Stimulated activated CD8-positive, alpha-beta memory T cell treated with anti-CD3 and anti-CD28 coated beads, Interleukin-7, amount 100 ng/mL, for 1 hour (primary cell): ENCODE results near the gene MGLL.

ENCODE experiments used
- DNase-seq, 2 donors: peaks; one replicate each; pipeline ENCODE4 v3.0.0-alpha.2; 2020; ENCODE audit warnings: low read depth in 2 of 2

The MGLL gene

DNA sequence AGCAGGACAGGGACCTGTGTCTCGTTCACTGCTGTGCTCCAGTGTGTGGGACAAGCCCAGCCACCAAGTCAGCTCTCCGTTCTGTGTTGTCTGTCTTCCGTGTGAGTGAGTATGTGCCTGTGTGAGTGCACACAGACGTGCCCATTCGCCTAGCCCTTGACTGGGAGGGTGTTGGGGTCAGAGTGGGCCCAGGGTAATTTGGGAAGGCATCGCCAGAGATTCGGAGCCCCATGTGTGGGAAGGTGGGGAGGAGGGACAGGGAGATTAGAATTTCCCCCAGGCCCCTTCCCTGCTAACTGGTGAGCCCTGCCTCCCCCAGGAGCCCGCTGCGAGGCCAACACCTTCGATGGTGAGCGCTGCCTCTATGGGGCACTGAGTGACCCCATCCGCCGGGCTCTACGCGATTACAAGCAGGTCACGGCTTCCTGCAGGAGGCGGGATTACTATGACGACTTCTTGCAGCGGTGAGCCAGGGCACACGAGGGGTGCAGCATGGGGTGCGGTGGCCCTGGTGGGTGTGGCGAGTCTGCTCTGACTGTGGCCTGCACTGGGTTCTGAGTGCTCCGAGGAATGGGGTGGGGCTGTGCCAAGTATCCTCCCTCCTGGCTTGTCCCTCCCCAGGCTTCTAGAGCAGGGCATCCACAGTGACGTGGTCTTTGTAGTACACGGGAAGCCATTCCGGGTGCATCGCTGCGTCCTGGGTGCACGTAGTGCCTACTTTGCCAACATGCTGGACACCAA, 146.5 kb downstream of the MGLL start:
- DNase-seq: no peak

DNA sequence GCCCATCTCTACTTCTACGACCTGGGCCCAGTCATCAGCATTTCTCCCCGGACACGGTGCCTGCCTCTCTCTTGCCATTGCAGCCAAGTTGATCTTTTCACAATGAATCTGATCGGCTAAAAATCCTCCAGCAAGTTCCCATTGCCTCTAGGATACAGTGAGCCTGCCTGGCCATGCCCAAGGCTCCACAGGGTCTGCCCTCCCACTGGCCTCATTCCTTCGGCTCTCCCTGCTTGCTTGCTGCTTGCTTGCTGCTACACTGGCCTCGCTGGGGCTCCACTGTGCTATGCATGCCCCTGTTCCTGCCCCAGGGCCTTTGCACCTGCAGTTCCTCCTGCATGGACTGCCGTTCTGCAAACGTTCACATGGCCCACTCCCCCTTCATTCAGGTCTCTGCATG, 147.5 kb downstream of the MGLL start:
- no peak for DNase-seq

DNA sequence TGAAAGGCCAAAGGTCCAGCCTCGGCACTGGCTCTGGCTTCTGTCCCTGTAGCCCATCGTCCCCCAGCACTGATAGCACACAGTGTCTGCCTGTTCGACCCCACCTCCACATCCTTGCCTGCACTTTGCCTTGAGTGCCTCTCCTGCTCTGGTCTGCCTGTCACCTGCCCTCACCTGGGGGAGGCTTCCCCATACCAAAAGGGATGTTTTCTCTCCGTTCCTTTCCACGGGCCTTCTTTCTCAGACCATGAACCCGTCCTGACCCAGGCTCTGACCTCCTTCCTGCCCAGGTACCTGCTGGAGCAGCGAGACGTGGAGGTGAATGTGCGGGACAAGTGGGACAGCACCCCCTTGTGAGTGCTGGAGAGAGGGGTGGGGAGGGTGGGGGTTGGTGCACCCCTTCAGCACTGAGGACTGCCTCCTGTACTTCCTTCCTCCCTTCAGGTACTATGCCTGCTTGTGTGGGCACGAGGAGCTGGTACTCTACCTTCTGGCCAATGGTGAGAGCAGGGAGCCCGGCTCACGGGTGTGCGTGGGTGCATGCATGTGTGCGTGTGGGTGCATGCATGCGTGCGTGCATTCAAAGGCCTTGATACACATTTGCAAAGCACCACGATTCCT, 148.1 kb downstream of the MGLL start:
- DNase-seq: no peak

DNA sequence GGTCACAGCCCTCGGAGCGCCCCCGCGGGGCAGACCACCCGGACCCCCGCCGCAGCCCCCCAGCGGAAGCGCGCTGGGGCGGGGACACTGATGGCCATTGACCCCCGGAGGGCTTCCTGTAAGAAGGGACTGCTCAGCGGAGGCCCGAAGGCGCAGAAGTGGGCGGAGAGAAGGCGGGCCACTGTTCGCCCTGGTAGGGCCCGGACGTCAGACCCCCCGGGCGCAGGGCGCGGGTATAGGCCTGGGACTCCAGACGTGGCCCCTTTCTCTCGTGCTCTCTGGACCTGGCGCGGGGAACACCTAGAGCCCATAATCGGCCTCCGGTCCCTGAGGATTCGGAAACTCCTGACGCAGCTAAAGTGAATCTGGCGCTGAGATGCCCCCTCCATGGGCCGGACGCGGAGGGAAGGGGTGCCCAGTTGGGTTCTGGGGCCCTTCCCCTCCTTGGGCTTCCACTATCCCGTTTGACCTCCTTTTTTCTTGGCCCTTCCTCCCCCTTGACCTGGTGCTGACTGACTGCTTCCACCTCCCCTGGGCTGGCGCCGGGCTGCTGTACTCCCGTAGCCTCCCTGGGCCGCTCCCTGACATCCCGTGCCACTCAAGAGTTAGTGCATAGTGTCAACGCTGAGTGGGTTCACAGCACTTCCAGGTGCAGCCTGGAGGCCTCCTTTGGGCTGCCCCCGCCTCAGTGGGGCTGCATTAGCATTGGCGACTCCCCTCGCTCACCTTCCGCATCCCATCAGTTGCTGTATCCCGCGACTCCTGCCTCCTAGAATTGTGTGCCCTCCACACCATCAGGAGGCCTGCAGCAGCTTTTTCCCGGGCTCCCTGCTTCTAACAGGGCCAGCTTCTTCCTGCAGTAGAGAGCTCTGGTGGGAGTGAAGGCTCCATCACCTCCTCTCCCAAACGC, 148.9 kb downstream of the MGLL start:
- DNase-seq: peak in 1 of 2 donors; percentile 19

DNA sequence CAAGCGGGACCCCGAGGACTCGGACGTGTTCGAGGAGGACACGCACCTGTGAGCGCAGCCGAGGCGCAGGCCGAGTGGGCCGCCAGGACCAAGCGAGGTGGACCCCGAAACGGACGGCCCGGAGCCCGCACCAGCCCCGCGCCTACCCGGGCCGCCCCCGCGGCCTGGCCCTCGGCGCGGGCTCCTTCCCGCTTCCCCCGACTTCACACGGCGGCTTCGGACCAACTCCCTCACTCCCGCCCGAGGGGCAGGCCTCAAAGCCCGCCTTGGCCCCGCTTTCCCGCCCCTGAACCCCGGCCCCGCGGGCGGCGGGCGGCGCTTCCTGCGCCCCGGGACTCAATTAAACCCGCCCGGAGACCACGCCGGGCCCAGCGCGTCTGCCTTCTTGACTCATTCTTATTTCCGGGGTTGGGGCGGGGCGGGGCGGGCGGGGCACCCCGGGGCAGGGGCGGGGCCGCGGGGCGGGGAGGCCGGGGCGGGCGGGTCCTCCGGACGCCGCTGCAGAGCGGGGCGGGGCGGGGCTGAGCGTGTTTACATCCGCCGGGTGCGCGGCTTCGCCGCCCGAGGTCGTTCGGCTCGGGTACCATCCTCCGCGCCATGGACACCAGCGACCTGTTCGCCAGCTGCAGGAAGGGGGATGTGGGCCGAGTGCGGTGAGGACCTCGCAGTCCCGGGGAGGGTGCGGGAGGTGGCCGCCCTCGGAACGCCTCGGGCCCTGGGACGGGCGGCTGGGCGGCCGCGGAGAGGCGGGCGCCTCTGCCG, 149.7 kb downstream of the MGLL start, which contains the start of gene ABTB1:
Gene ABTB1, plus strand, starts transcription at position 524 of the 762 bp plus-strand sequence. Its CDS starts 74 bp downstream, at position 598.
- DNase-seq: peak; percentile 68 to 73

DNA sequence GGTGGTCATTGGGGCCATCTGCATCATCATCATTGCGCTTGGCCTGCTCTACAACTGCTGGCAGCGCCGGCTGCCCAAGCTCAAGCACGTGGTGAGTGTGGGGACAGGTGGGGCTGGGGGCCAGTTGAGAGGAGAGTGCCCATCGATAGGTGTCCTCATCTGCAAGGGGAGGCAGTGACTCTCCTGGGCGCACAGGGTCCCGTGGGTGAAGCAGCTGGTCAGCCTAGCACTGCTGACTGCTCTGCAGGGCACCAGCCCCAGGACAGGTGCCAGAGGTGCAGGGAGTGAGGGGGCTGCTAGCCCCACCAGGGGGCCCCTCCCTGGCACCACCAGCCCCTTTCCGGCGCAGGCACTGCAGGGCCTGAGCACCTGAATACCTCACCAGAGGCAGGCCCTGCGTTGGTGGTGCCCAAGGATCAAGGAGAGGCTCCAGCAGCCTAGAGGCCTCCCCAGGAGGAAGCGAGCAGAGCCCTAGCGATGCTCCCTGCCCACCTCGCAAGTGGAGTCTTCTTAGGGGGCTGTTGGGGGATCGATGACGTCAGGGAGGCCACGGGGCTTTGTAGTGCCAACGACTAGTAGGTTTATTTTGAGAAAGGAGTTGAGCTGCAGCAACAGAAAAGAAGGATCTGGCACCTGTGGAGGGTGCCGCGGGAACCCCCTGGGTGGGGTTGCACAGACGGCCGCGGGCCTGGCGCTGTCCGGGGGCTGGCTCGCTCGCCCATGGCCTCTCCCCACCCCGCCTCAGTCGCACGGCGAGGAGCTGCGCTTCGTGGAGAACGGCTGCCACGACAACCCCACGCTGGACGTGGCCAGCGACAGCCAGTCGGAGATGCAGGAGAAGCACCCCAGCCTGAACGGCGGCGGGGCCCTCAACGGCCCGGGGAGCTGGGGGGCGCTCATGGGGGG, 150.5 kb downstream of the MGLL start:
- no peak for DNase-seq

DNA sequence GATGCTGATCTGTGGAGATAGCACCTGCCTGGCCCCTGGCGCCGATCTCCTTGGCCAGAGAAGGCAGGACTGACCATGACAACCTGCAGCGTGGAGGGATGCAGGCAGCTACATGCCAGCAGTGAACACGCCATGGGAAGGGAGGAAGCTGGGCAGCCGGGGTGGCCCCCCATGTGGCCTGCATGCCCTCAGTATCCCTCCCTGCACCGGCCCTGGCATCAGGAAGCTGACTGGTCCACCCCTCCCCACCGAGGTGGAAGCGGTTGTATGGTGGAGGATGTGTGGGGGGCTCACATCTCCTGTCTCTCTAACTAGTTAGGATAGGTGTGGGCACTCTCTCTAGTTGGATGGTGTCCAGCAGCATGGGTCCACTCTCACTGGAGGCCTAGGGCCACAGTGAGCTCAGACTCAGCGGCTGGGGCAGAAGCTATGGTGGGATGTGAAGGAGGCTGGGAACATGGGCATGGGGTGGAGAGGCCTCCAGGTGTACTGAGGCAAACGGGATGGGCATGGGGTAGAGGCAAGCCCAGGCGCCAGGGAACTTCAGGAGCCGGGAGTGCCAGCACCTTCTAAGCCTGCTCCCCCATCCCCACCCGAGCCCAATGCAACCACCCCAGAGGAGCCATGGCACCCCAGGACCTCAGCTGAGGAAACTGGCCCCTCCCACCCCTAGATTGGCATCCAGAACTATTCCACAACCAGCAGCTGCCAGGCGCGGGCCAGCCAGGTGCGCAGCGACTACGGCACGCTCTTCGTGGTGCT, 151.4 kb downstream of the MGLL start:
- DNase-seq: no peak

DNA sequence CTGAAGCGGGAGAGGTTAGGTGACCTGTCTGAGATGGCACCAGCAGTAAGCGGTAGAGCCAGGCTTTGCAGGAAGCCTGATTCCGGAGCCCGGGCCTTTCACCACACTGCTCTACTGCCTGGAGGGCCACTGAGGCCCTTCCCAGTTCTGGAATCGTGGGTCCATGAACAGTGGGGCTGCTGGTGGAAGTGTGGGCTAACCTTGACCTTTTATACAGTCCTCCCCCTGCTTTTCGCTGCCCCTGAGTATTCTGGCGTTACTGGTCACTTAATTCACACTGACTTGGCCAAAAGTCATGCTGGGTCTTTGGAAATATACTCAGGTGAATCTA, 152.1 kb downstream of the MGLL start:
- no peak for DNase-seq

DNA sequence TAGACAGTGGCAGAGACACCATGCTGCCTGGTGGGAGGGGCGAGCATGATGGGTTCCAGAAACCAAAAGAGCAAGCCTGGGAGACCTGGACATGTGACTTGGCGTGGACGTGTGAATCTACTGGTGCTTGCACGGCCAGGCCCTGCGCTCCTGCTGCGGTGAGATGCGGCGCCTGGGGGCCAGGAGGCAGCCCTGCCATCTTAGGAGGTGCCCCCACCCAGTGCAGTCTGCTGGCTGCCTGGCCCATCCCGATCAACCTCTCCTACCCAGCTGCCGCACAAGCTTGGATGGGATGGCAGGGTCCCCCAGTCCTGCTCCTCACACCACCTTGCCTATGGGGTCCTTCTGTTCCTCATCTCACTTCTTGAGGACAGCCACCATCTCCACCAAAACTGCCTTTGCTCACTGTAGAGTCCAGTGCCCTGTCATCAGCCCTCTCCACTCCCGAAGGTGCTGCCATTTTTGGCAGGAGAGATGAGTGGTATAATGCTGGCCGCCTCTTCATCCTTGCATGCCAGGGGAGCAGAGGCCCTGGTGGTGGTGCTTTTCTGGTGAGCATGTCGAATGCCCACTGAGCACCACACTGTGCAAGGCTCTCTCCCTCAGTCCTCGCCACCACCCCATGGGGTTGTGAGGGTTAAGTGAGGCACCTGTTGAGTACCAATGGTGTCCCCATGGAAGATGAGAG, 152.6 kb downstream of the MGLL start:
- no peak for DNase-seq

DNA sequence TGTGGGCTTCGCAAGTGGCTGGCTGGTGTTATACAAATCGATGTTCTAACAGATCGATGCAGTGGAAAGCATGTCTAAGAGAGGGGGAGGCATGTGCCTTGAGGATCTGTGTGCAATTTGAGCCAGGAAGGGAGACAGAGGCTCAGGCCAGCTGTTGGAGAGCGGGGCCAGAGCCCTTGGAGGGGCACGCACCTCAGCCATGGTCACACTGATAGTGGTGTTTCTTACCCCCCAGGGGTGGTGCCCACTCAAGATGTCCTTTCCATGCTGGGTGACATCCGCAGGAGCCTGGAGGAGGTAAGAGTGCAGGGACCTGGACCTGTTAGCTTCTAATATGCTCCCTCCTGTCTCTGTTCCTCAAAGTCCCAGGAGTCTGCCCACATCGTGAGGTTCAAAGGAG, 153.4 kb downstream of the MGLL start:
- no peak for DNase-seq

DNA sequence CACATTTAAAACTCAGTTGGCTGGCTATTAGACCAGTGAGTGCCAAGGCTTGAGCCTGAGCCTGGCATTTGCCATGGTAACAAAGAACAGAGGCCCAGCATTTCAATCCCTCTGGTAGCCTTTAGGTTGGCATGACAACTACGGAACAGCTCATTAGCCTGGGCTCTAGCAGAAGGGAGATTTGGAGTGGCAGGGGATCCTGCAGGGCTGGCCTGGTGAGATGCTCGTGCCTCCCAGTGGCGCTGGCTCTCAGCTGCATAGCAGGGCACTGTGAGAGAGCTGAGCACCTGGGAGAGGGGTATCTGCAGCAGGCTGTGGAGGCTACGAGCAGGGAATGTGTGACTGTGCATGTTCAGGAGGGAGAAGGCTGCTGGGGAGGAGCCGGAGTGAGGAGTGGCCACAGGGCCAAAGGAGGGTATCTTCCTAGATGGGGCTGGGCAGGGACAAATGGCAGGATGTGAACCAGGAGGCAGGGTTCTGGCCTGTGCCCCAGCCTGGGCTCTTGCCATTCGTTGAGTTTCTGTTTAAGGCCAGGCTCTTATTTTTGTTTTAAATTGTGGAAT, 155.1 kb downstream of the MGLL start:
- no peak for DNase-seq

DNA sequence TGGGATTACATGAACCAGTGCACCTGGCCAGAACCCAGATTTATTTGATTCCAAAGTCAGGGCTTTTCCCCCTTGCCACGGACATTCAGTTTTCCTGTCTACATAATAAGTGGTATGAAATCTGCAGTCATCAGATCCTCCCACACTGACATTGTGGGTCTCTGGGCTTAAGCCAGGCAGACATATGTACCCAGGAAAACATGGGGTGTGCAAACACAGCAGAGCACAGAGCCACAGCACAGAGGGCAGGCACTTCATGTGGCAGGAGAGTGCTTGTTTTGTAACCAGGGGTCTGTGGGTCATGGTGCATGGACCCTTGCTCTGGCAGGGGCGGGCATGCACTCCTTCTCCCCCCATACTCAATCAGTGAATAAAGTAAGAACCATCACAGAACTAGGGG, 155.6 kb downstream of the MGLL start:
- DNase-seq: no peak

DNA sequence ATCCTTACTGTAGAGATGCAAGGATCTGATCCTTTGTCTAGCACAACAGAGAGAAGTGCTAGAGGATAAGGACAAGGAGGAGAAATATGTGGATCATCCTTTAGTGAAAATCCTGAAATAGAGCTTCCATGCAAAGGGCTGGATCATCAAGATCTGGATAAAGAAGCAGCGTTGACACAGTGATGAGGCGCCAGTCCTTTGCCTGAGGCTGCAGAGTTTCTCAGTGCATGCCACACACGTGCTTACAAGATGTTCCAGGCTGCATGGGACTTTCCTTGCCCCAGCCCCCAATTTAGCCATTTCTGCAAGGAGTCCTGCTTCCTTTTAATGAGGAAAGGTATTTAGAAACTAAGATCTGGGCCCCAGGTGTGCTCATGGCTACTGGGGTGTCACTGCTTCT, 156.7 kb downstream of the MGLL start:
- DNase-seq: no peak

DNA sequence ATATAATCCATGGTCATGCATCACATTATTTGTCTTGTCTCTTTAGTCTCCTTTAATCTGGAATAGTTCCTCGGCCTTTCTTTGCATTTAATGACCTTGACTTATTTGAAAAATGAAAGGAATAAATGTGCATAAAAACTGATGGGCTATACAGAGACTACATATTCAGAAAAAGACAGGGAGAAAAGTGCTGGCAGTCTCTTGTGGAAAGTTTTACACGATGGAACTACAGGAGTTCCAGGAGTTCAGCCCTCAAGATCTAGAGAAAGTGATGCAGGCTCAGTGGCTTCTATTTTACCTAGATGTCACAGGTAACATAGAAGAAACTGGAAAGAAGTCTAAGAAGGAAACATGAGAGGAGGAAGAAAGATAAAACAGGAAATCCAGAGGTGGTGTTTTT, 157.2 kb downstream of the MGLL start:
- no peak for DNase-seq

DNA sequence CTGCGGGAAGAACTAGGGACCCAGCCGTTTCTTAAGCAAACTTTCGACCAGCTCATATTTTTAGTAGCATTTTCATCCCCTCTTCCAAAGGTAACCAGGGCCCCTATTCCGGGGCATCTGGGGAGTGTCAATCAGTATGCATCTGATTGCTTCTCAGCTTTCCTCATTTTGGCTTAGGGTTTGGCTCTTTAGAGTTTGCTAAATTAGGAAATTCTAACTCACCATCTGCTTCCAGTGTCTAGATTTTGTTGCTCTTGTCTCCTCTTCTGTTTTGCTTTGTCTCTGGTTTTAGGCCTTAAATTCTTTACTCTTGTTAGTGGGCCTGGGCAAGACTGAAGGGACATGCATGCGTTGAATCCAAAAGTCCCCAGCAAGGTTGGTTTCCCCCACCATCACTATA, 159.2 kb downstream of the MGLL start:
- DNase-seq: no peak

DNA sequence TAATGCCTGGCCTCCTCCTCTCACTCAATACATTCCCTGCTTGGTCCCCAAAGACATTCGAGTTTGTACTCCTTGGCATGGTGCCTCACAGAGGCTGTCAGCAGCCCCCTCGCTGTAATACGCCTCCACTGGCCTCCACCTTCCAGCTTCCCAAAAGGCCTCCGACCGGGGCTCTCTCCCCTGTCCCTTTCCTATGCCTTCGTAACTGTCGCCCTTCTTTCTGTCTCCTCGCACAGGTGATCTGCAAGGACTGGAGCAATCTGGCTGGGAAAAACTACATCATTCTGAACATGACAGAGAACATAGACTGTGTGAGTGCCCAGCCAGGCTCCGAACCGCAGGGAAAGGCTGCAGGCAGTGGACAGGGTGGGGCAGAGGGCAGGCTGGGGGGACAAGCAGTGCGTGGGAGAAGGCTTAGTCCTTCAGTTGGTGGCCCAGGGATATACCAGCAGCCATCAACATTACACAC, 160.3 kb downstream of the MGLL start:
- no peak for DNase-seq

DNA sequence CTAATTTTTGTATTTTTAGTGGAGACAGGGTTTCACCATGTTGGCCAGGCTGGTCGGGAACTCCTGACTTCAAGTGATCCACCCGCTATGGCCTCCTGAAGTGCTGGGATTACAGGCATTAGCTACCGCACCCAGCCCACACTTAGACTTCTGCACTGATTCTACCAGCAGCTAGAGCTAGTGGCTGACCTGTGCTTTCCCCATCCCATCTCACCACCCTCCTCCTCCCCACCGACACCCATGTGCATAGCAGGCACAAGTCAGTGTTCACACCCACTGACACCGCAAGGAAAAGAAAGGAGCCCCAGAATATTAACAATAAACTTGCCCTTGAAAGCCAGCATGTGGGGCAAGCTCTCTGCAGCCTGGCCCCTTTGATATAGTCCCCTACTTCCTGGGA, 160.7 kb downstream of the MGLL start:
- no peak for DNase-seq

DNA sequence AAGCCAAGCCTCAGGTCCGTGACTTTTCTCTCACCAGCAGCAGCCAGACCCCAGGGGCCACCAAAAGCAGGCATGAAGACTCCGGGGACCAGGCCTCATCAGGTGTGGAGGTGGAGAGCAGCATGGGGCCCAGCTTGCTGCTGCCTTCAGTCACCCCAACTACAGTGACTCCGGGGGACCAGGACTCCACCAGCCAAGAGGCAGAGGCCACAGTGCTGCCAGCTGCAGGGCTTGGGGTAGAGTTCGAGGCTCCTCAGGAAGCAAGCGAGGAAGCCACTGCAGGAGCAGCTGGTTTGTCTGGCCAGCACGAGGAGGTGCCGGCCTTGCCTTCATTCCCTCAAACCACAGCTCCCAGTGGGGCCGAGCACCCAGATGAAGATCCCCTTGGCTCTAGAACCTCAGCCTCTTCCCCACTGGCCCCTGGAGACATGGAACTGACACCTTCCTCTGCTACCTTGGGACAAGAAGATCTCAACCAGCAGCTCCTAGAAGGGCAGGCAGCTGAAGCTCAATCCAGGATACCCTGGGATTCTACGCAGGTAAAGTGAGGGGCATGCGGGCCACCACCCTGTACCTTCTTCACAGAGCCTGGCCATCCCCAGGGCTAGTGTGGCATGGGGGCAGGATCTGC, 161.6 kb downstream of the MGLL start:
- no peak for DNase-seq

DNA sequence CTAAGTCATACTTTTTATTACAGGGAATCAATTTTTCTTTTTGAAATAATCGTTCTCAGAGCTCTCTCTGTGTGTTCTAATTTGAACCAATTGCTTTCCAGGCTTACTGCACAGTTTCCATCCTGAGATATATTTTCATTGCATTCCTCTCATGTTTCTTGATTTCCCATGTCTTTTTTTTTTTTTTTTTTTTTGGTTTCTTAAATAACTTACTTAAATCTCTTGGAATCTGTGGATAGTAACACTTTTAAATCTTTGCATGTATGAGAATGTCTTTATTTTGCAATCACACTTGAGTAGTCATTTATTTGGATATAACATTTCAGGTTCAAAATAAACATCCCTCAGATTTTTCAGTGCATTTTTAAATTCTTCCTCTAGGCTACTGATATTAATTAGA, 164.1 kb downstream of the MGLL start:
- no peak for DNase-seq
